MCF 10A (cell line): Measurements from ENCODE around the gene ACOXL. TPM values are rescaled to one million over a fixed set of nuclear protein-coding genes. Genes with fewer than 3 reads are reported as not detected.

ENCODE experiments used
- BruUV-seq: library from RNA; stranded (reverse); fragments of 400-500 nt; replicated peaks from 2 replicates; lab custom pipeline; 2021; lab: Mats Ljungman, UMichigan
- CTCF ChIA-PET: fragments of 300-600 bp; sonication (Branson Sonifier 250); formaldehyde crosslinking; extraction: SDS; loops from one replicate; lab custom pipeline; 2021; ENCODE audit warnings: antibody characterized with exemption, inconsistent platforms; lab: Yijun Ruan, JAX
- POLR2A ChIA-PET: fragments of 300-600, 350-650 bp; sonication (Branson Sonifier 250); formaldehyde crosslinking; extraction: SDS; loops from one replicate; lab custom pipeline; 2020; ENCODE audit warnings: antibody characterized with exemption, inconsistent platforms; lab: Yijun Ruan, JAX
- DNase-seq: peaks from one replicate; pipeline ENCODE4 v3.0.0-alpha.2; 2018; ENCODE audit not compliant: unreplicated experiment
- H3K27ac Mint-ChIP-seq: one replicate; pipeline ENCODE4 v1.8.0; 2022; ENCODE audit warnings: mild to moderate bottlenecking, low read depth, mixed read lengths; ENCODE audit not compliant: unreplicated experiment
- H3K27me3 Mint-ChIP-seq: one replicate; pipeline ENCODE4 v1.8.0; 2022; ENCODE audit warnings: mixed read lengths; ENCODE audit not compliant: insufficient read depth, unreplicated experiment
- H3K36me3 Mint-ChIP-seq: one replicate; pipeline ENCODE4 v1.8.0; 2022; ENCODE audit warnings: mild to moderate bottlenecking, moderate library complexity, mixed read lengths; ENCODE audit not compliant: insufficient read depth, unreplicated experiment
- H3K4me1 Mint-ChIP-seq: one replicate; pipeline ENCODE4 v1.8.0; 2022; ENCODE audit warnings: mixed read lengths; ENCODE audit not compliant: insufficient read depth, unreplicated experiment
- H3K4me3 Mint-ChIP-seq: one replicate; pipeline ENCODE4 v1.8.0; 2022; ENCODE audit warnings: mild to moderate bottlenecking, moderate library complexity, mixed read lengths; ENCODE audit not compliant: unreplicated experiment
- H3K9me3 Mint-ChIP-seq: one replicate; pipeline ENCODE4 v1.8.0; 2022; ENCODE audit warnings: mixed read lengths; ENCODE audit not compliant: unreplicated experiment
- intact Hi-C: fragments of 100-400 bp; cut with micrococcal nuclease; formaldehyde crosslinking; loops from 2 replicates; pipeline ENCODE4 v1.14.1; 2022
- total RNA-seq: library from RNA; stranded (reverse); gene quantifications from 2 replicates; pipeline ENCODE4 v1.2.3, GENCODE V29; 2022
- TF ChIP-seq, protein P1 (sequence below): fragments of 200-600 bp; IDR thresholded peaks from one replicate; pipeline ENCODE4 v1.8.0; 2022; ENCODE audit warnings: antibody characterized with exemption, mild to moderate bottlenecking; ENCODE audit not compliant: unreplicated experiment

Gene ACOXL
- total RNA-seq, 1 experiment from 2014 or later = not detected

DNA sequence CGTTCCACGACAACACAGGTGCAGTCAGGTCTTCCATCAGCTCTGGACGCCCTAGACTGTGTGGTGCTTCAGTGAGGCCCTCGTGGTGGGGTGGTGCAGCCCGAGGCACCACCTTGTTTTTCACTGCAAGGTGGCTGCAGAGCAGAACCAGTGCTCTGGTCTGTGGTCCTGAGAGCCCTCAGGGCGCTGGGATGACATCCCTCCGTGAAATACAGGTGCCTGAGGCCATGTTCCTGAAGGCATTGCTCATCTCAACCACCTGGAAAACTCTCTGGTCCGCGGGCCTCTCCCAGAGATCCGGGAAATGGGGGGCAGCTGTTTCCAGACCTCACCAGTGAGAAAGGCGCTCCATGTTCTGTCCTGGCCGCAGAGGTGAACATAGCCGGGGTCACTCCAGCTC lies 119.2 kb downstream of the ACOXL start:
- no peaks in the 10 kb centered on the region for H3K9me3 Mint-ChIP-seq
- no peak for DNase-seq
- ChIA-PET CTCF (no interaction called here), POLR2A (no interaction called here)
- peaks cover 33% of the 10 kb centered on the region for H3K27me3 Mint-ChIP-seq
- H3K4me3 Mint-ChIP-seq = no peak overlapping the region
- intact Hi-C loops = no loop called here
- no TSS peak for BruUV-seq
- no peaks in the 10 kb centered on the region for H3K36me3 Mint-ChIP-seq
- H3K27ac Mint-ChIP-seq = no peak overlapping the region
- TF ChIP-seq, protein P1, sequence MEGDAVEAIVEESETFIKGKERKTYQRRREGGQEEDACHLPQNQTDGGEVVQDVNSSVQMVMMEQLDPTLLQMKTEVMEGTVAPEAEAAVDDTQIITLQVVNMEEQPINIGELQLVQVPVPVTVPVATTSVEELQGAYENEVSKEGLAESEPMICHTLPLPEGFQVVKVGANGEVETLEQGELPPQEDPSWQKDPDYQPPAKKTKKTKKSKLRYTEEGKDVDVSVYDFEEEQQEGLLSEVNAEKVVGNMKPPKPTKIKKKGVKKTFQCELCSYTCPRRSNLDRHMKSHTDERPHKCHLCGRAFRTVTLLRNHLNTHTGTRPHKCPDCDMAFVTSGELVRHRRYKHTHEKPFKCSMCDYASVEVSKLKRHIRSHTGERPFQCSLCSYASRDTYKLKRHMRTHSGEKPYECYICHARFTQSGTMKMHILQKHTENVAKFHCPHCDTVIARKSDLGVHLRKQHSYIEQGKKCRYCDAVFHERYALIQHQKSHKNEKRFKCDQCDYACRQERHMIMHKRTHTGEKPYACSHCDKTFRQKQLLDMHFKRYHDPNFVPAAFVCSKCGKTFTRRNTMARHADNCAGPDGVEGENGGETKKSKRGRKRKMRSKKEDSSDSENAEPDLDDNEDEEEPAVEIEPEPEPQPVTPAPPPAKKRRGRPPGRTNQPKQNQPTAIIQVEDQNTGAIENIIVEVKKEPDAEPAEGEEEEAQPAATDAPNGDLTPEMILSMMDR = no peak
- no peaks in the 10 kb centered on the region for H3K4me1 Mint-ChIP-seq

DNA sequence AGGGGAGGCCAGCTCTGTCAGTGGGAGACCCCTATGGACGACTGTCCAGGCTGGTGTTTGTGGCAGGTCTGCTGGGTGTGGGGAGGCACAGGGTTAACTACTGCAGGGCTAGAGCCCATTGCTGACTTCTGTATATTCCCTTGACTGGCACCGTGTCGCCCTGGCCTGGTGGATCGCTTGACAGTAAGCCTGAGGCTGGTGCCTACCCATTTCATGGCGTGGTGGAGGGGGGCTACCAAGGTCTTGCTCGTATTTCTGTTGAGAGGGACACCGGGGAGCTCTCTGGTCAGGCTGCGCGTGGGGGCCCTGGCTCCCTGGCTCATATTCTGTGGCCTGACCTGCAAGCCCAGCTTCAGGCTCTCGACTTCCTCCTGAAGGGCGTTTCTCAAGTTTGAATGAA lies 119.7 kb downstream of the ACOXL start:
- ChIA-PET CTCF (no interaction called here), POLR2A (no interaction called here)
- no peaks in the 10 kb centered on the region for H3K4me1 Mint-ChIP-seq
- DNase-seq = no peak
- no peaks in the 10 kb centered on the region for H3K36me3 Mint-ChIP-seq
- peaks cover 39% of the 10 kb centered on the region for H3K27me3 Mint-ChIP-seq
- no peak overlapping the region for H3K27ac Mint-ChIP-seq
- intact Hi-C loops = no loop called here
- no peak overlapping the region for H3K4me3 Mint-ChIP-seq
- H3K9me3 Mint-ChIP-seq = no peaks in the 10 kb centered on the region
- TF ChIP-seq, protein P1 = no peak
- BruUV-seq = no TSS peak

DNA sequence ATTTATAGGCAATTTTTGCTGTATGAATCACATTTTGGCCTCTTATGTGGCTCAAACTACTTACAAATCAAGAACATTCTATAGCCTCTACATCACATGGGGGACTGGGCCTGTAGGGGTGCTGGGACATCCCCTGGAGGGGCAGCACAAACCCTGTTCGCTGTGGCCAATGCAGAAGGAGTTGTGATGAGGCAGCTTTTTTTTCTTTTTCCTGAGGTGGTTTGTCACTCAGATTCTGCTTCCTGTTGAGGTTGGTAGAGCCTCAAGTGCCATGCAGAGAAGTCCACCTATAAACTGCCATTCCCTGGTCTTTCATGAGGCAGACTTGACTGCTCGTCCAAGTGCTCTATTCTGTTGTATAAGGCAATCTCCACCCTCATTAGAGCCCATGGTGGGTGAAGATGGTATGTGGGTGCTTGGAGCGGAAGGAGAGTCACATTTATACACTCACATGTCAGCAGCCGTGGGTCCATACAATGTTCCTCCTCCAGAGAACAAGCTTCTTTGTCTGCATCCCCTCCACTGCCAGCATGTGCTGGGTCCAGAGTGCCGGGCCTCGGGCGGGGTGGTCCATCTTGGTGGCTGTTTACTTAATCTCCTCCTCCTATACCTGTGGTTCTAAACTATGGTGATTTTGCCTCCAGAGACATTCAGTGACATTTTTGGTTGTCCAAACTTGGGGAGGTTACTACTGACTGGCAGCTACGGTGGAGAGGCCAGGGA lies 120.3 kb downstream of the ACOXL start:
- POLR2A ChIA-PET = no interaction called here
- no peaks in the 10 kb centered on the region for H3K4me1 Mint-ChIP-seq
- no TSS peak for BruUV-seq

DNA sequence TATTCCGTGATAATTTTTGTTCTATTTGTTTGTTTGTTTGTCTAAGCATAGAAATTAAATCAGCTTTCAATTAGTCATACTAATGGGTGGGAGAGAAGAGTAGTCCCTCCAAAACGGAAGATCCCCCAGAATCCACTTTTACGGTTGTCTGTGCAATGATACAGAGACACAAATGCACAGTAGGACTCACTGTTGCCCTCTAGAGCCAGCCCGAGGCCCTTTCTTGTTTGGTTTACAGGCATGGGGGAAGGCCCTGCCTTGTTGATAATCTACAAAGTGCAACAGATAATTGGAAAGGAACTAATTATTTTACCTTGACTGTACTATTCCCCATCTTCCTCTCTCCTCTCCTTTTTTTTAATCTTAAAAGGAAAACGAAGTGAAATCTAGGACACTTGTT lies 121.1 kb downstream of the ACOXL start:
- peaks cover 51% of the 10 kb centered on the region for H3K27me3 Mint-ChIP-seq
- no TSS peak for BruUV-seq
- DNase-seq = peak; percentile 60
- H3K36me3 Mint-ChIP-seq = no peaks in the 10 kb centered on the region
- H3K4me1 Mint-ChIP-seq = no peaks in the 10 kb centered on the region
- H3K9me3 Mint-ChIP-seq = no peaks in the 10 kb centered on the region
- ChIA-PET CTCF (interaction anchor here (0.6 to 1.4 kb wide), 4 partner anchors 10 to 40 kb away, joined by 4 to 6 read pairs (median 4); no protein-coding TSS in a partner anchor), POLR2A (no interaction called here)
- H3K27ac Mint-ChIP-seq = no peak overlapping the region
- no peak overlapping the region for H3K4me3 Mint-ChIP-seq
- intact Hi-C loops = no loop called here
- TF ChIP-seq, protein P1 = peak; percentile 55

More for the DNA sequence above, 120.3 kb downstream of the ACOXL start:
- Mint-ChIP-seq H3K4me3 (no peak overlapping the region), H3K9me3 (no peaks in the 10 kb centered on the region), H3K27ac (no peak overlapping the region), H3K36me3 (no peaks in the 10 kb centered on the region), H3K27me3 (peaks cover 44% of the 10 kb centered on the region)
- DNase-seq = no peak
- CTCF ChIA-PET = interaction anchor here (0.6 to 1.4 kb wide), 4 partner anchors 9 to 39 kb away, joined by 4 to 6 read pairs (median 4); no protein-coding TSS in a partner anchor
- TF ChIP-seq, protein P1 = no peak
- intact Hi-C loops = no loop called here
